DMS79 treated with DMSO at 0.1 percent for 48 hours (cell line): ENCODE results near the gene BEST2.

Experiments used
- DNase-seq: peaks from one replicate; lab custom pipeline; 2025; lab: John Stamatoyannopoulos, UW

Gene BEST2

DNA sequence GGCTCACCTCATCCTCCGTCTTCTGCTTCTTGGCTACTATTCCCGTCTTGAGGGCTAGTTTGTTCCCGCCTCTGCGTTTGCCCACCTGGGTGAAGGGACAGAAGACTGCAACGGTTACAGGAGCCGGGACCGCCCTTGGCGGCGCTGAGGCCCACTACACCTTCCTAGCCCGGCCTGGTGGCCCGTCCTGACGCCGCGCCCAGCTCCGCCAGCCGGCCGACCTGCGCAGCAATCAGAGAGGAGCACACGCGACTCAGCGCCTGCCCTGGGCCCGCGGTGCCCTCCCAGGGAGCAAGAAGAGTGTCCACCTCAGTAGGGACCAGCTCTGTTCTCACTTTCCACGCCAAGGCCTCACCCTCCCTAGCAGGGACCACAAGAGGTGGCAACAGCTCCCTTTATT is 20.3 kb upstream of the BEST2 start:
- DNase-seq = no peak

DNA sequence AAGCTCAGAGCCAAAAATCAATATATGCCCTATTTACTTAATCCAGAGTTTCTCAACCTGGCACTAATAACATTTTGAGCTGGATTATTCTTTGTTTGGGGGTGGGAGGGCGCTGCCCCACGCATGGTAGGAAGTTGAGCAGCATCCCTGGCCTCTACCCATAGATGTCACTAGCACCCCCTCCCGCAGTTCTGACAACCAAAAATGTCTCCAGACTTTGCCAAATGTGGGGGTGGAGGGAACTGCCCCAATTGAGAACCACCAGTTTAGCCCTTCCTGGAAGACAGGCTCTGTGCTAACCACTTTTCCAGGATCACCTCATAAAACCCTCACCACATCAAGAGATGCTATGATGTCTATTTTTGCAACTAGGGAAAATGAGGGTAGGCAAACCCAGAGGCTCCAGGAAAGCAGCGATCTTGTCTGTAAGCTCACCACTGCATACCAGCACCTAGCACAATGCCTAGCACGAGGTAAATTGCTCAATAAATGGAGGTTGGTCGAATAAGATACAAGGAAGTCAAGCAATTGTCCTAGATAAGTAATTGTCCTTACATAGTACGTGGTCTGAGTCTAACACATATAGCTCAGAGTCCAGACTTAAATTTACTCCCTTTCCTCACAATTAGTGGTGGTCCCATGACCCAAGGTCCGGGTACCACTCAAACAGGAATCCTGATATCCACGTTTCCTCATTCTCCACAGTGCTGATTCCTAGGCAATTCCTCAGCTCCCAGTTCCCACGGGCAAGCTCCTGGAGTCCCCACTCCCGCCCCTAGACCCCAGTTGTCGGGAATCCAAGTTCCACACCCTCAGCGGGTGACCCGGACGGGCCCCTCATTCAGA is 18.0 kb upstream of the BEST2 start:
- DNase-seq = no peak

DNA sequence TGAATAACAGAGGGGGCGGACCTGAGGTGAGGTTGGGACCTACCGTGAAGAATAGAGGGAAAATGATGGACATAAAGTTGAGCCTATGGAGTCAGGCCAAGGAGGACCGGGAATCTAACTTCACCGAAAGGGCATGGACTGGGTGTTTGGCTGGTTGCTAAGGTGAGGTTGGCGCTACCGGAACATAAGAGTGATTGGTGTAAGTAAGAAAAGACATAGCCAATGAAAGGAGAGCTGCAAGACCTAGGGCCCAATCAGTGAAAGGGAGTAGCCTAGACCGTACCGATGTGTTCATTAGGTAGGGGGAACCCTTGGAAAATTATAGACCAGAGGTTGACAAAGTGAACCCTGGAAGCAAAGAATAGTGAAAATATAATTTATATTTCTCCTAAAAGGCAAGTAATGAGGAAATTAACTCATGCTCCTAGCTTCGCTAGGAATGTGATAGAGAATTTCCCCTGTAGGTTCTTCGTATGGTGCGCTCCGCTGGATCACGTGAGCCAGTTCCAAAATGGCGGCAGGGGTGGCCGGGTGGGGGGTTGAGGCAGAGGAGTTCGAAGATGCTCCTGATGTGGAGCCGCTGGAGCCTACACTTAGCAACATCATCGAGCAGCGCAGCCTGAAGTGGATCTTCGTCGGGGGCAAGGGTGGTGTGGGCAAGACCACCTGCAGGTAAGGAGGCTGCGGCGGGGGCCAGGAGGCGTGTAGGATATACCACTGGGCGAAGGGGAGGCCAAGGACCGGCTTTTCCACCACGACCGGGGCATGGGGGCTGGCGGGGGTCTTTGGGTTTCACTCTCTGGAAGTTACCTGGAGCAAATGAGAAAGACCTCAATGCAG is 14.4 kb upstream of the BEST2 start, which contains the start of gene GET3:
Gene GET3 (plus strand): TSS at position 503 of the 840 bp plus-strand sequence. CDS start 9 bp downstream, at position 512.
- peak; percentile 100 for DNase-seq

DNA sequence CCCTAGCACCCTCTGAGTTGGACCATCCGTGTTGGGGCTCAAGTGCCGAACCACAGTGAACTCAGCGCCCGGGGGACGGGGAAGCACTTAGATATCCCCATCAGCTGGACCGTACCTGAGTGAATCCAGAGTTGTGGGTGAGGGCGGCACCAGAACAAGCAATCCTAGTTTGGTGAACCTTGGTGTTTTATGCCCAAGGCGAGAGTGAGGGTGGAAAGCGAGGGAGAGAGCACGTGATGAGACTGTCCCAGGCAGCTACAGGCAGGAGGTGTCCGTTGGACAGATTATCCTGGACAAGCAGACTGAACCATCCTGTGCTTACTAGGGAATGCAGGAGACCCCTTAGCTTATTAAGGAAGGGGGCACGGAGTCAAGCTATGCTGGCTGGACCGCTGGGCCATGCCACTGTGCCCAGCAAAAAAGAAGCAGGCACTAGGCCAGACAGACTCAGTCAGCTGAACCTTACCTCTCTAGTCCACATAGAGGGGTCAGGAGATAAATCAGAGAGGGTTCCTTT is 13.7 kb upstream of the BEST2 start:
- no peak for DNase-seq

DNA sequence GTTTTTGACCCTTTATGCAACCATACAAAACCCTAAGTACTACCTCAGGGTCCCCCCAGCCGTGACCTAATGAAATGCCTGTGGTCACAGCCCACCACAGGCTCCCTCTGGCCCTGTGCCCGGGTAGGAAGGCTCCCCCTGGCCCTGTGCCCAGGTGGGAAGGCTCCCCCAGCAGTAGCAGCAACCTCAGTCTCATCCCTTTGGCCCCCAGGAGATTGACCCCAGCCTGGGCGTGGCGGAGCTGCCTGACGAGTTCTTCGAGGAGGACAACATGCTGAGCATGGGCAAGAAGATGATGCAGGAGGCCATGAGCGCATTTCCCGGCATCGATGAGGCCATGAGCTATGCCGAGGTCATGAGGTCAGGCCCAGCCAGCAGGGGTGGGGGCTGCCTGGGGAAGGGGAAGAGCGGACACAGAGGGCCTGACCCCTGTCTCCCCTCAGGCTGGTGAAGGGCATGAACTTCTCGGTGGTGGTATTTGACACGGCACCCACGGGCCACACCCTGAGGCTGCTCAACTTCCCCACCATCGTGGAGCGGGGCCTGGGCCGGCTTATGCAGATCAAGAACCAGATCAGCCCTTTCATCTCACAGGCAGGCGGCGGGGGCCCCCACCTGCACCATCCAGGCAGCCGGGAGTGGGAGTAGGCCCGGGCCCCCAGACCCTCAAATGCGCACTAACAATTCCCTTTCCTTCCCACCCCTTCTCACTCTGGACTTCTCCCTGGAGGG is 6.3 kb upstream of the BEST2 start:
- DNase-seq = peak; percentile 84

DNA sequence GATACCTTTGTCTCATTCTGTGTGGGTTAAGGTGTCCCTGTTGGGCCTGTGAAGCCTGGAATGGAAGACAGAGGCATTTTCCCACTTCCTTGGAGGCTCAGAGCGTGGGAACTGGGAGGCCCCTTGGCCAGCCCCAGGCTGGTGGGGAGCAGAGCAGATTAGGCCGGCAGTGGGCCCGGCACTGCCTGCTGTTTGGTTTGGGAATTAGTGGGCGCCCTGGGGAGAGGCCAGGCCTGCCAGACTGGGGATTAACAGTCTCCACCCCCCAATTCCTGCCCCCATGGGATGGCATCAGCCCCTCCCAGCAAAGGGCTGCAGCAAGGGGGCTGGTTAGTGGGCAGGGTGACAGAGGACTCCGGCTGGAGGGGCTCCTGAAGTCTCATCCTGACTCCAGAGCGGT is 3.1 kb upstream of the BEST2 start:
- DNase-seq = no peak

DNA sequence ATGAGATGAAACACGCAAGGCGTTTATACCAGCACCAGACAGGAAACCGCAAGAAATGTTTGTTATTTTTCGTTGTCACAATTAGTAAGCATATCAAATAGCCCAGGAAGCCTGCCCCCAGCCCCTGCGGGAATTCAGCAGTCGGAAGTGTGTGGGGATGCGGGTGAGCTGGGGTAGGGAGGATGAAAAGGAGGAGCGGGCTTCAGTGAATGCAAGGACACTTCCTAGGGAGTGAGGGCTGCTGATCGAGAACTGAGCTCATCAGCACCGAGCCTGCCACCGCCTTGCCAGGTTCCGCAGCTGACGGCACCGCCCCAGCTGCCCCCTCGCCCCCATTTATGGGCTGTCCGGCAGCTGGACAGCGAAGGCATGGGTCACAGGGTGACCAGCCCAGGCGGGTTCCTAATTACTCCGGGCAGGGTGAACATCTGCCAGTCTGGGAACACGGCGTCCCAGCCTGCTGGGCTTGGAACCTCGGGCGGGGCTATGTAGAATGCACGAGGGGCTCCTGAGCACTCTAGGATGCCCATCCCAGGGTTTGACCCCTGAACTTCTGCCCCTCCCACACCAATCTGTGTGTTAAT is 1.6 kb upstream of the BEST2 start:
- peak; percentile 33 for DNase-seq

DNA sequence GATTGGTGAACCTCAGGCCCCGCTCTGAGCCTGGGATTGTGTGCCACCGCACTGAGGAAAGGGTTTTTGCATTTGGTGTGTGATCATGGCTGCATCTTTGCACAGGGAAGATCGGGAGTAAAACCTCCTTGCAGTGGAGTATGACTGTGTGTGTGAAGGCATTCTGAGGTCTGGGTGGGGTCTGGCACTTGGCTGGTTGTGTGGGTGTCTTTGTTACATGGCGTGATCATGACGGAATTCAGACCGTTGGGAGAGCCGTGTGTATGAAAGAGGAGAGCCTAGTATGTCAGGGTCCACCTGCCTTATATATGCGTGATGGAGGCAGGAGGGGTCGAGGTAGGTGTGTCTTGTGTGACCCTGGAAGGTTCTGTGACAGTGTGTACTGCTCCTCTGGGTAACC is 740 bp upstream of the BEST2 start:
- no peak for DNase-seq

DNA sequence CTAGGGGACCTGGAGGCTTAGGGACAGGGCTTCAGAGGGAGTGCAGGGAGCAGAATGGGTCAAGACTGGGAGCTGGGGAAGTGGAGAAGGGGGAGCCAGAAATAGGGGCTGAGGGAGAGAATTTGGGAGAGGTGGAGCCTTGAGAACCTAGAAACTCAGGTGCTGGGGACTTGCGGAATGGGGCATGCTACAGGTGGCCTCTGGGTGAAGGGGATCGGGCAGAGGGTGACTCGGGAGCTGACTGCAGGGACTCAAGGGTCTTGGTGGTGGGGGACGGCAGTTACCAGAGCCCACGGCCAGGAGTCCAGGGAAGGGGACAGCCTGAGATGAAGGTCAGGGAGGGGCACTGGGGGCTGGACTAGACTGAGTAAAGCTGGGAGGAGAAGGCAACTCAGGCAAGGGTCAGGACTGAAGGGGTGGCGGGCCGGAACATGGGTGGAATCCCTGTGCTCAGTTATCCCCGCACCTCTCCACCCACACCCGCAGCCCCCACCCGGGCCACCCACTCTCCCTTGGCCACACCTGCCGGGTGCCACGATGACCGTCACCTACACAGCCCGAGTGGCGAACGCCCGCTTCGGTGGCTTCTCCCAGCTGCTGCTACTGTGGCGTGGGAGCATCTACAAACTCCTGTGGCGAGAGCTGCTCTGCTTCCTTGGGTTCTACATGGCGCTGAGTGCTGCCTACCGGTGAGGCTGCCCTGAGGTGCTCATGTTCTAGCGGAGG is 628 bp downstream of the BEST2 start:
- no peak for DNase-seq

DNA sequence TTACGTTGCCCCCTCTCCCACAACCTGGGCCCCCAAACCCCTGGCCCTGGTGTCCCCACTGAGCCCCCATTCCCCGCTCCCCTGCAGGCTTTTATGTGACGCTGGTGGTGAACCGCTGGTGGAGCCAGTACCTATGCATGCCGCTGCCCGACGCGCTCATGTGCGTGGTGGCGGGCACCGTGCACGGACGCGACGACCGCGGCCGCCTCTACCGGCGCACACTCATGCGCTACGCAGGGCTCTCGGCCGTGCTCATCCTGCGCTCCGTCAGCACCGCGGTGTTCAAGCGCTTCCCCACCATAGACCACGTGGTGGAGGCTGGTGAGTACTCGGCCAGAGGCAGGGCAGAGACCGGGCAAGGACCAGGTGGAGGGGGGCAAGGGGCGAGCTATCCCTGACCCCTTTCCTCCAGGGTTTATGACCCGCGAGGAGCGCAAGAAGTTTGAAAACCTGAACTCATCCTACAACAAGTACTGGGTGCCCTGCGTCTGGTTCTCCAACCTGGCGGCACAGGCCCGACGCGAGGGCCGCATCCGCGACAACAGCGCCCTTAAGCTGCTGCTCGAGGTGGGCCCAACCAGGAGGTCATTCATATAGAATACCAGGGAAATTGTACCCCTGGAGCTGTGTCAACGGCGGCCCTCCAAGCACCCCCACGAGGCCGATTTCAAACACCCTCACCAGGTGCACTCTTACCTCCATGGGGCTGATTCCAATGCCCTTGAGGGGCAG is 3.0 kb downstream of the BEST2 start:
- DNase-seq = no peak

DNA sequence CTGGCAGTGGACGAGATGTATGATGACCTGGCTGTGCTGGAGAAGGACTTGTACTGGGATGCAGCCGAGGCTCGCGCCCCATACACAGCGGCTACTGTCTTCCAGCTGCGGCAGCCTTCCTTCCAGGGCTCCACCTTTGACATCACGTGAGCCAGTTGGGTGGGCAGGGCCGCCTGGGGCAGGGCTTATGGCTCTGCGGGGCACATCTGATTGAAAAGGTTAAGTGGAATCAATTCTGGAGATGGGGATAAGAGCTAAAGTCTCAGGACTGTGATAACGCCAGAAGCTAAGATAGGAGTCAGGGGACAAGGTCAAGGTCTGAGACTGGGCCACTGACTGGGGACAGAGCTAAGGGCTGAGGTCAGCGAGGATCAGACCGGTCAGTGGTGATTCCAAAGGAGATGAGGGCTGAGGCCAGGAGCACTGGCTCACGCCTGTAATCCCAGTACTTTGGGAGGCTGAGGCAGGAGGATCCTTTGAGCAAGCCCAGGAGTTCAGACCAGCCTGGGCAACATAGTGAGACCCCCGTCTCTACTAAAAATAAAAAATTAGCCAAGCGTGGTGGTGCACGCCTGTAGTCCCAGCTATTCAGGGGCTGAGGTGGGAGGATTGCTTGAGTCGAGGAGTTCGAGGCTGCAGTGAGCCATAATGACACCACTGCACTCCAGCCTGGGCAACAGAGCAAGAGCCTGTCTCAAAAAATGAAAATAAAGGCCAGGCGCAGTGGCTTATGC is 4.7 kb downstream of the BEST2 start:
- no peak for DNase-seq

DNA sequence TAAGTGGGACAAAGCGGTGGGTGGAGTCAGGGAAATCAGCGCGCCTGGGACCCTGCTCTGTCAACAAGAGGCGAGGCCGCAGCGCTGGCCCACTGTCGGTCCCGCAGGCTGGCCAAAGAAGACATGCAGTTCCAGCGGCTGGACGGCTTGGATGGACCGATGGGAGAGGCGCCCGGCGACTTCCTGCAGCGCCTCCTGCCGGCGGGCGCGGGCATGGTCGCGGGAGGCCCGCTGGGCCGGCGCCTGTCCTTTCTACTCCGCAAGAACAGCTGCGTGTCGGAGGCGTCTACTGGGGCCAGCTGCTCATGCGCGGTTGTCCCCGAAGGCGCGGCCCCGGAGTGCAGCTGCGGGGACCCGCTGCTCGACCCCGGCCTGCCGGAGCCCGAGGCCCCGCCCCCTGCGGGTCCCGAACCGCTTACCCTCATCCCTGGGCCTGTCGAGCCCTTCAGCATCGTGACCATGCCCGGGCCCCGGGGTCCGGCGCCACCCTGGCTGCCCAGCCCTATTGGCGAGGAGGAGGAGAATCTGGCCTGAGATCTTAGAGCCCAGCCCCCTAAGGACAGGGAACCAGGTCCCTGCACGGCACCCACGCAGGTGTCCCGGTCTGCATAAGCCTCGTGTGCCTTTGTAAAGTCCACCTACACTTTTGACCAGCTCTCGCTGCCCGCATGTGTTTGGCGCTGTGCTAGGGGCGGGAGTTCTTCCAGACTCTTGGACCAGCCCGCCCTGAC is 6.1 kb downstream of the BEST2 start:
- DNase-seq = peak; percentile 76

DNA sequence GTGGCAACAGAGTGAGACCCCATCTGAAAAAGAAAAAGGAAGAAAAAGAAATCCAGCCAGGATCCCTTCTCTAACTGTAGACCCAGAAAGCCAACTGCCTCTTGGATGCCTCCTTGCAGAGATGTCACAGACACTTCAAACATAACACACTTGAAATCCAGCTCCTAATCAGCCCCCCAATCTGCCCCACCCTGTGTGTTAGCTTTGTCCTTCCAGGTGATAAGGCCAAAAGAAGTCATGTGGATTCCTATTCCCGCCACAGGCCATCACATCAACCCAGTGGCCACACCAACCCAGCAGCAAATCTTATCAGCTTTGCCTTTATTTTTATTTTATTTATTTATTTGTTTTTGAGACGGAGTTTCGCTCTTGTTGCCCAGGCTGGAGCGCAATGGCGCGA is 8.1 kb downstream of the BEST2 start:
- DNase-seq = no peak

DNA sequence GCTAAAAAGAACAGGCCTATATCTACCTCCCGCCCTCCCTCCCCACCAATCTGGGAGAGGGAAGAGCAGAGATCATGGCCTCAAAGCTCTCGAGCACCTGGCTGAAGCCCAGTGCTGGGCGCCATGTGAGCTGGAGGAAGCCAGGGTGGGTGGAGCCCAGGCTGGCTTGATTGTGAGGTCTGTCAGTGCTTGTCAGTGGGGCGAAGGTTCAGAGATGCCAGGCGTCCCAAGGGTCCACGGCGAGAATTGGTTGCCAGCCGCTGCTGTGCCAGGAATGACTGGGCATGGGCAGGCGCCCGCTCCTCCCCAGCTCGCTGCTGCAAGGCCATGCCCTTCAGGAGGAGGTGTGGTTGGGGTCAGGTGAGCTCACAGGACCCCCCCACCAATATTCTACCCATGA is 11.5 kb downstream of the BEST2 start:
- DNase-seq = no peak

DNA sequence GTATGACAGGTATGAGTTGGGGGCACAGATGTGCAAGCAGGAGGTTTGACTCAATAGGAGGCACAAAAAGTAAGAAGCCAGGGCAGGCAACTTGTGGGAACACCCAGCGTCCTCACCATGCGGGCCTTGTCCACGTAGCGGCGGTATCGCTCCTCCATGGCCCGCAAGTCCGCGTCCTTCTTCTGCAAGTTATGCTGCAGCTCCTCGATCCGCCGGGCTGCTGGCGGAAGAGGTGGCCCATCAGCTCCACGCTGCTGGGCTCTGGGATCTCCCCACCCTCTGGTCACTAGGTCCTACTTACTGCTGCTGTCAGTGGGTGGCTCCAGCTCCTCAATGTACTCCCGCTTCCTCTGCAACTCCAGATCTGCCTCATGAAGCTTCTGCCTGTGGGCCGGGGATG is 13.1 kb downstream of the BEST2 start:
- DNase-seq = no peak

DNA sequence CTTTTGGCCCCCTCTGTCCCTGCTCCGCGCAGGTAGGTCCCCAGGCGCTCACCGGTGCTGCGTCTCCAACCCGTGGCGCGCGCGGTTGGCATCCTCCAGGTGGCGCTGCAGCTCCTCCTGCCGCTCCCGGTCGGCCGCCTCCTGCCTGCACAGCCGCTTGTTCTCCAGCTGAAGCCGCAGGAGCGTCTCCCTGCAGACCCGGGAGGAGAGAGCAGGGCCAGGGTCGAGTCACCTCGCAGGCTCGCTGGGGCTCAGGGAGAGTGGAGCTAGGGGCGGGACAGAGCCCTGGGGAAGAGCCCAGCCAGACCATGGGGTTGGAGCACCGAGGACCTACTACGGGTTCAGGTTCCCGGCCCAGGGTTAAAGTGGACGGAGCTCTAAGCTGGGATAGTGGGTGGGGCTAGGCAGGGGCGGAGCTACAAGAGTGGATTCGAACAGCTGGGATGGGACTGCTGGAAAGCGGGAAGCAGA is 14.5 kb downstream of the BEST2 start:
- no peak for DNase-seq

DNA sequence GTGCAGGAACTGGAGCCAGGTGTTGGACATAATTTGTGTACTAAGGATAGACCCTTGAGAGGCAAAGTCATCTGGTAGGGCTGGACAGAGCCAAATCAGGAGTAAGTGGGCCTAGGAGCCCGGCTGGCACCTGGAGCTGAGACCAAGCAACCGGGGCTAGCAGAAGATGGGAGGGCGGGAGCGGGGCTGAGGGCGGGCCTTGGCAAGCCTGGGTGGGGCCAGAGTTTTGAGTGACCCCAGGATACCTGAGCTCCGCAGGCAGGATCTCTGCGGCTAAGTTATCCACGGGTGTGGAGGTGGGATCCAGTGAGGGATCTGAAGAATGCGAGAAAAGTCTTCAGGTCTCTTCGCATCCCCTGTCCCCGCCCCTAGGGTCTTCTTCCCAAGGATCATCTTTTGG is 15.6 kb downstream of the BEST2 start:
- no peak for DNase-seq

DNA sequence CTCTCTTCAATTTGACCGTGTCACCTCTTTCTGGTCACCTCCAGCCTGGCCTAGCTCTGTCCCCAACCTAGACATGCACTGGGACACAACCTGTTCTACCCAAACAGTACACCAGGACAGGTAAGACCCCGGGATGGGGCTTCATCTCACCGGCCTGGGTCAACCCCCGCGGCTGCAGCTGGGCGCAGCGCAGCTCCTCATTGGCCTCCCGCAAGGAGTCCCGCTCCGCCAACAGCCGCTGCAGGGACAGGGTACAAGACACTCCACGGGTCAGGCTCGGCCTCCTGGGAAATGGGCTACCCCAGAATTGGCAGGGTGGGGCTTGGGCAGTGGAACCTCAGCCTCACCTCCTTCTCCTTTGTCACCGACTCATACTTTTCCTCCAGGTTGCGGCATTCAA is 16.1 kb downstream of the BEST2 start:
- DNase-seq = no peak

DNA sequence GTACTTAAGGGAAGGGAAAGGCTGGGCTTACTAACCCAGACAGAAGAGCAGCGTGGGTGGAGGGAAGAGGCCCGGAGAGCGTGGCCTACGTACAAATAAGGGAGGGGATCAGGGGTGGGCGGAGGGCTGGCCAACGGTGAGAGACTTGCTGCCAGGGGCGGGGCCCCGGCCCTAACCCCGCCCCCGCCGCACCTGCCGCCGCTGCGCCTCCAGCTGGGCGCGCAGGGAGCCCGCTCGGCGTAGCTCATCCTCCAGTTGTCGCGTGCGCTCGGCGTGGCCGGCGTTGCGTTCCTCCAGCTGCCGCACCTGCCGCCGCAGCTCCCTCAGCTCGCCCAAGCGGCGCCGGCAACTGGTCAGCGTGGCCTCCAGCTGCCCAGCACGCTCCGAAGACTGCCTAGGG is 18.1 kb downstream of the BEST2 start:
- no peak for DNase-seq
